IPS-20b (cell line): ENCODE data around the gene ABCG4.

ENCODE experiments used
- H3K27ac ChIP-seq: one replicate; pipeline ENCODE4 v1.5.1; 2013; ENCODE audit warnings: low read length
- H3K27me3 ChIP-seq: 2 replicates; pipeline ENCODE4 v1.6.1; 2013; ENCODE audit warnings: mild to moderate bottlenecking, low read length, inconsistent platforms; ENCODE audit not compliant: insufficient read depth
- H3K36me3 ChIP-seq: 2 replicates; pipeline ENCODE4 v1.6.1; 2013; ENCODE audit warnings: low read depth, mild to moderate bottlenecking, inconsistent platforms, low read length, moderate library complexity; ENCODE audit not compliant: insufficient read depth
- H3K4me1 ChIP-seq: 2 replicates; pipeline ENCODE4 v1.6.1; 2013; ENCODE audit warnings: mild to moderate bottlenecking, control low read depth, inconsistent platforms, low read length, moderate library complexity; ENCODE audit not compliant: insufficient read depth
- H3K4me3 ChIP-seq: 2 replicates; pipeline ENCODE4 v1.5.1; 2013; ENCODE audit warnings: mild to moderate bottlenecking, low read length, inconsistent platforms
- H3K9ac ChIP-seq: 2 replicates; pipeline ENCODE4 v1.6.1; 2013; ENCODE audit warnings: low read depth, mild to moderate bottlenecking, inconsistent platforms, low read length, moderate library complexity
- H3K9me3 ChIP-seq: 2 replicates; pipeline ENCODE4 v1.6.1; 2013; ENCODE audit warnings: mild to moderate bottlenecking, low read depth, low read length, inconsistent platforms; ENCODE audit not compliant: insufficient read depth

Gene ABCG4

GRCh38 chr11:119144825-119145486 is 3.9 kb upstream of the ABCG4 start:
- H3K36me3 ChIP-seq, result no peaks in the 10 kb centered on the region
- no peak overlapping the region for H3K9ac ChIP-seq
- H3K27ac ChIP-seq, result no peak overlapping the region
- H3K4me1 ChIP-seq, result no peaks in the 10 kb centered on the region
- peaks cover 47% of the 10 kb centered on the region for H3K27me3 ChIP-seq
- no peaks in the 10 kb centered on the region for H3K9me3 ChIP-seq
- H3K4me3 ChIP-seq, result no peak overlapping the region

GRCh38 chr11:119145551-119145950 is 3.3 kb upstream of the ABCG4 start:
- no peaks in the 10 kb centered on the region for H3K9me3 ChIP-seq
- no peak overlapping the region for H3K4me3 ChIP-seq
- H3K27ac ChIP-seq, result no peak overlapping the region
- H3K27me3 ChIP-seq, result peaks cover 53% of the 10 kb centered on the region
- H3K9ac ChIP-seq, result no peak overlapping the region
- no peaks in the 10 kb centered on the region for H3K4me1 ChIP-seq
- no peaks in the 10 kb centered on the region for H3K36me3 ChIP-seq

- Histone ChIP-seq H3K9me3 (no peaks in the 10 kb centered on the region), H3K36me3 (no peaks in the 10 kb centered on the region), H3K27ac (no peak overlapping the region), H3K9ac (no peak overlapping the region), H3K4me1 (no peaks in the 10 kb centered on the region), H3K4me3 (no peak overlapping the region), H3K27me3 (peaks cover 73% of the 10 kb centered on the region)
Observed at GRCh38 chr11:119147604-119148333, 1.1 kb upstream of the ABCG4 start.

GRCh38 chr11:119148720-119149017 is 183 bp upstream of the ABCG4 start:
- Histone ChIP-seq H3K9me3 (no peaks in the 10 kb centered on the region), H3K27me3 (peaks cover 73% of the 10 kb centered on the region), H3K4me1 (no peaks in the 10 kb centered on the region), H3K27ac (no peak overlapping the region), H3K36me3 (no peaks in the 10 kb centered on the region), H3K4me3 (peak overlapping the region; percentile 69; the same call in 1 of the 2 replicates), H3K9ac (no peak overlapping the region)

- H3K9ac ChIP-seq, result no peak overlapping the region
- H3K36me3 ChIP-seq, result no peaks in the 10 kb centered on the region
- peaks cover 76% of the 10 kb centered on the region for H3K27me3 ChIP-seq
- no peaks in the 10 kb centered on the region for H3K9me3 ChIP-seq
- no peak overlapping the region for H3K27ac ChIP-seq
- H3K4me3 ChIP-seq, result peak overlapping the region; percentile 69
- H3K4me1 ChIP-seq, result no peaks in the 10 kb centered on the region
Observed at GRCh38 chr11:119149786-119150275, 979 bp downstream of the ABCG4 start.

GRCh38 chr11:119152043-119152442 is 3.2 kb downstream of the ABCG4 start:
- no peaks in the 10 kb centered on the region for H3K9me3 ChIP-seq
- H3K27ac ChIP-seq, result no peak overlapping the region
- H3K36me3 ChIP-seq, result no peaks in the 10 kb centered on the region
- H3K27me3 ChIP-seq, result peaks cover 58% of the 10 kb centered on the region
- H3K4me1 ChIP-seq, result no peaks in the 10 kb centered on the region
- no peak overlapping the region for H3K4me3 ChIP-seq
- H3K9ac ChIP-seq, result no peak overlapping the region

GRCh38 chr11:119152604-119153003 is 3.8 kb downstream of the ABCG4 start:
- Histone ChIP-seq H3K36me3 (no peaks in the 10 kb centered on the region), H3K9ac (no peak overlapping the region), H3K9me3 (no peaks in the 10 kb centered on the region), H3K4me3 (no peak overlapping the region), H3K27ac (no peak overlapping the region), H3K27me3 (peaks cover 53% of the 10 kb centered on the region), H3K4me1 (no peaks in the 10 kb centered on the region)

GRCh38 chr11:119153049-119153818 is 4.4 kb downstream of the ABCG4 start:
- Histone ChIP-seq H3K4me1 (no peaks in the 10 kb centered on the region), H3K9me3 (no peaks in the 10 kb centered on the region), H3K36me3 (no peaks in the 10 kb centered on the region), H3K4me3 (no peak overlapping the region), H3K27ac (no peak overlapping the region), H3K9ac (no peak overlapping the region), H3K27me3 (peaks cover 46% of the 10 kb centered on the region)

- Histone ChIP-seq H3K9me3 (no peaks in the 10 kb centered on the region), H3K27ac (no peak overlapping the region), H3K4me3 (no peak overlapping the region), H3K4me1 (no peaks in the 10 kb centered on the region), H3K27me3 (peaks cover 37% of the 10 kb centered on the region), H3K9ac (no peak overlapping the region), H3K36me3 (no peaks in the 10 kb centered on the region)
Observed at GRCh38 chr11:119154178-119154577, 5.3 kb downstream of the ABCG4 start.

- H3K27ac ChIP-seq, result no peak overlapping the region
- no peak overlapping the region for H3K4me3 ChIP-seq
- no peaks in the 10 kb centered on the region for H3K9me3 ChIP-seq
- no peaks in the 10 kb centered on the region for H3K36me3 ChIP-seq
- H3K4me1 ChIP-seq, result no peaks in the 10 kb centered on the region
- H3K9ac ChIP-seq, result no peak overlapping the region
- H3K27me3 ChIP-seq, result peaks cover 19% of the 10 kb centered on the region
Observed at GRCh38 chr11:119155733-119156492, 7.1 kb downstream of the ABCG4 start.

- no peak overlapping the region for H3K4me3 ChIP-seq
- no peak overlapping the region for H3K27ac ChIP-seq
- no peaks in the 10 kb centered on the region for H3K9me3 ChIP-seq
- H3K4me1 ChIP-seq, result no peaks in the 10 kb centered on the region
- H3K27me3 ChIP-seq, result peaks cover 14% of the 10 kb centered on the region
- no peaks in the 10 kb centered on the region for H3K36me3 ChIP-seq
- H3K9ac ChIP-seq, result no peak overlapping the region
Observed at GRCh38 chr11:119156496-119156895, 7.6 kb downstream of the ABCG4 start.
